T-cell (primary cell): Measurements from ENCODE around the gene ASB4. TPM values are rescaled to one million over a fixed set of nuclear protein-coding genes. Genes with fewer than 3 reads are reported as not detected.
A peak's percentile ranks its signal among the peaks of the same experiment; 100 is the strongest.
"Not testable (repeated sequence)": the region's sequence is repeated elsewhere in the genome, so short reads cannot be mapped to it uniquely, and the experiment has no call there.

Experiments
- ATAC-seq, 4 experiments: fragments of 200-7000 bp in 3 of 4; fragments of 150-1000 bp in 1 of 4; cut with Tn5 transposase; replicated peaks in 1 of 4; 1 replicate in 3 of 4; 2 replicates in 1 of 4; pipeline ENCODE4 v1.10.0; 2021; ENCODE audit warnings: moderate library complexity in 3 of 4, mild to moderate bottlenecking in 2 of 4, moderate number of reproducible peaks in 1 of 4
- CTCF ChIA-PET, 2 donors: fragments of 300-600 bp; sonication (Branson Sonifier 250); formaldehyde crosslinking; loops; one replicate each; lab custom pipeline; 2022; ENCODE audit warnings: antibody characterized with exemption in 2 of 2; lab: Charles Lee
- POLR2A ChIA-PET, 2 donors: fragments of 300-600 bp; sonication (Branson Sonifier 250); formaldehyde crosslinking; loops; one replicate each; lab custom pipeline; 2022; ENCODE audit warnings: antibody characterized with exemption in 2 of 2; lab: Charles Lee
- DNase-seq, 35 experiments: peaks; one replicate each; pipeline versions ENCODE4 v3.0.0 to v3.0.0-alpha.2; 2013 to 2023
- H3K27ac ChIP-seq: one replicate; pipeline ENCODE4 v1.5.1; 2013; ENCODE audit warnings: low read length
- H3K27me3 ChIP-seq, 2 experiments: replicated peaks in 1 of 2; 1 replicate in 1 of 2; 2 replicates in 1 of 2; pipeline versions ENCODE4 v1.6.1 to v1.7.0; 2013; ENCODE audit warnings: low read length in 1 of 2, mixed read lengths in 1 of 2; ENCODE audit not compliant: control insufficient read depth in 2 of 2, insufficient read depth in 2 of 2; ENCODE audit errors: extremely low read depth in 1 of 2
- H3K36me3 ChIP-seq, 2 donors: 1 replicate in 1 of 2; 2 replicates in 1 of 2; pipeline versions ENCODE4 v1.6.1 to v1.7.0; 2013; ENCODE audit warnings: low read length in 1 of 2; ENCODE audit not compliant: control insufficient read depth in 2 of 2, insufficient read depth in 1 of 2; ENCODE audit errors: extremely low read depth in 1 of 2
- H3K4me1 ChIP-seq, 2 experiments: 1 replicate in 1 of 2; 2 replicates in 1 of 2; pipeline versions ENCODE4 v1.6.1 to v1.7.0; 2013; ENCODE audit warnings: low read length in 2 of 2, mixed read lengths in 1 of 2; ENCODE audit not compliant: insufficient read depth in 2 of 2, control insufficient read depth in 1 of 2; ENCODE audit errors: extremely low read depth in 1 of 2
- H3K4me3 ChIP-seq, 2 donors: 1 replicate in 1 of 2; 2 replicates in 1 of 2; pipeline versions ENCODE4 v1.5.1 to v1.7.0; 2013; ENCODE audit warnings: mild to moderate bottlenecking in 2 of 2, low read length in 1 of 2, moderate library complexity in 1 of 2; ENCODE audit not compliant: control insufficient read depth in 1 of 2; ENCODE audit errors: extremely low read depth in 1 of 2
- H3K9me3 ChIP-seq: 2 replicates; pipeline ENCODE4 v1.7.0; 2013
- H3K27ac Mint-ChIP-seq, 2 donors: one replicate each; pipeline ENCODE4 v1.8.0; 2020 to 2021; ENCODE audit warnings: mild to moderate bottlenecking in 2 of 2, mixed read lengths in 2 of 2
- H3K27me3 Mint-ChIP-seq, 2 donors: one replicate each; pipeline ENCODE4 v1.8.0; 2021 to 2022; ENCODE audit warnings: mixed read lengths in 2 of 2
- H3K36me3 Mint-ChIP-seq: one replicate; pipeline ENCODE4 v1.8.0; 2021; ENCODE audit warnings: mixed read lengths
- H3K4me1 Mint-ChIP-seq, 3 donors: one replicate each; pipeline ENCODE4 v1.8.0; 2020 to 2022; ENCODE audit warnings: mixed read lengths in 3 of 3, mild to moderate bottlenecking in 1 of 3
- H3K4me3 Mint-ChIP-seq, 3 donors: one replicate each; pipeline ENCODE4 v1.8.0; 2020 to 2022; ENCODE audit warnings: mild to moderate bottlenecking in 3 of 3, mixed read lengths in 3 of 3, moderate library complexity in 3 of 3
- H3K9me3 Mint-ChIP-seq, 3 donors: one replicate each; pipeline ENCODE4 v1.8.0; 2020 to 2022; ENCODE audit warnings: mixed read lengths in 3 of 3
- WGBS: methylation state at CpG from one replicate; pipeline ENCODE4 v1.1.5; 2013; ENCODE audit warnings: missing lambda C conversion rate; ENCODE audit not compliant: insufficient coverage; 5-methylcytosine and 5-hydroxymethylcytosine counted together
- total RNA-seq, 35 experiments: library from RNA in 6 of 35; stranded (reverse) in 6 of 35; fragments of 120-200 nt in 1 of 35; gene quantifications; one replicate each; pipeline versions ENCODE4 v1.2.1 to v1.2.4 and lab custom pipeline; 2013 to 2026

Gene ASB4
- total RNA-seq, 5 donors from 2014 or later (not counting 1 experiment from before 2014, with no cell fraction given), result 0.09 TPM; not detected in 4

- H3K4me3 Mint-ChIP-seq, result no peak overlapping the region
- Histone ChIP-seq H3K4me3 (no peak overlapping the region), H3K9me3 (no peaks in the 10 kb centered on the region), H3K4me1 (peaks cover 0 to 2% of the 10 kb centered on the region in 2 experiments), H3K27me3 (peaks cover 0 to 3% of the 10 kb centered on the region in 2 experiments), H3K27ac (no peak overlapping the region), H3K36me3 (no peaks in the 10 kb centered on the region)
- H3K27ac Mint-ChIP-seq, result no peak overlapping the region
- POLR2A ChIA-PET, result no interaction called here
- H3K4me1 Mint-ChIP-seq, result peaks cover 13 to 19% (median 13%) of the 10 kb centered on the region in 3 donors
- DNase-seq (no peak), ATAC-seq (no peak)
- peaks cover 0 to 9% of the 10 kb centered on the region in 2 donors for H3K27me3 Mint-ChIP-seq
- H3K9me3 Mint-ChIP-seq, result no peaks in the 10 kb centered on the region
- no peaks in the 10 kb centered on the region for H3K36me3 Mint-ChIP-seq
- no CpG with 5 or more reads among the region's 1 CpG for WGBS
- CTCF ChIA-PET, result interaction anchor here in 1 of 2 donors (1.8 kb wide), 1 partner anchor 9 kb away, joined by 6 read pairs; no protein-coding TSS in a partner anchor
Observed at GRCh38 chr7:95502403-95502802, 16.7 kb downstream of the ASB4 start.

- peaks cover 0 to 3% of the 10 kb centered on the region in 2 experiments for H3K27me3 ChIP-seq
- DNase-seq (no peak), ATAC-seq (no peak)
- Mint-ChIP-seq H3K9me3 (no peaks in the 10 kb centered on the region), H3K4me1 (peaks cover 13 to 19% (median 13%) of the 10 kb centered on the region in 3 donors), H3K27me3 (peaks cover 0 to 9% of the 10 kb centered on the region in 2 donors), H3K36me3 (no peaks in the 10 kb centered on the region), H3K27ac (no peak overlapping the region), H3K4me3 (no peak overlapping the region)
- no peaks in the 10 kb centered on the region for H3K36me3 ChIP-seq
- 100% methylated on average over 1 of the region's 6 CpGs for WGBS
- H3K27ac ChIP-seq, result no peak overlapping the region
- H3K4me3 ChIP-seq, result no peak overlapping the region
- no peaks in the 10 kb centered on the region for H3K9me3 ChIP-seq
- ChIA-PET CTCF (interaction anchor here in 1 of 2 donors (1.8 kb wide), 1 partner anchor 8 kb away, joined by 6 read pairs; no protein-coding TSS in a partner anchor), POLR2A (no interaction called here)
- H3K4me1 ChIP-seq, result peaks cover 0 to 2% of the 10 kb centered on the region in 2 experiments
Observed at GRCh38 chr7:95503271-95504131, 17.8 kb downstream of the ASB4 start.

- H3K4me3 Mint-ChIP-seq, H3K27me3 ChIP-seq, H3K9me3 ChIP-seq, H3K27ac Mint-ChIP-seq, H3K36me3 Mint-ChIP-seq, POLR2A ChIA-PET, CTCF ChIA-PET, H3K36me3 ChIP-seq, H3K4me3 ChIP-seq, DNase-seq, H3K27me3 Mint-ChIP-seq, H3K27ac ChIP-seq, H3K9me3 Mint-ChIP-seq, ATAC-seq, H3K4me1 ChIP-seq: not testable (repeated sequence)
- H3K4me1 Mint-ChIP-seq, result peaks cover 10 to 18% (median 13%) of the 10 kb centered on the region in 3 donors
- no CpG with 5 or more reads among the region's 7 CpGs for WGBS
Observed at GRCh38 chr7:95504132-95504588, 18.4 kb downstream of the ASB4 start.

- Histone ChIP-seq H3K27me3 (no peaks in the 10 kb centered on the region), H3K36me3 (no peaks in the 10 kb centered on the region), H3K27ac (no peak overlapping the region), H3K4me3 (no peak overlapping the region), H3K9me3 (no peaks in the 10 kb centered on the region), H3K4me1 (no peaks in the 10 kb centered on the region)
- Mint-ChIP-seq H3K4me3 (no peak overlapping the region), H3K4me1 (peaks cover 0 to 3% (median 2%) of the 10 kb centered on the region in 3 donors), H3K27ac (no peak overlapping the region), H3K36me3 (no peaks in the 10 kb centered on the region), H3K9me3 (no peaks in the 10 kb centered on the region), H3K27me3 (no peaks in the 10 kb centered on the region)
- CTCF ChIA-PET, result interaction anchor here (0.7 to 1.6 kb wide), 2 partner anchors 182 to 363 kb away, joined by 3 to 5 read pairs; no protein-coding TSS in a partner anchor
- DNase-seq (no peak), ATAC-seq (no peak)
- WGBS, result 57% methylated on average over 2 of the region's 2 CpGs
- POLR2A ChIA-PET, result no interaction called here
Observed at GRCh38 chr7:95508780-95509179, 23.0 kb downstream of the ASB4 start.

- ATAC-seq (no peak), DNase-seq (peak in 1 of 35 experiments; percentile 27)
- Mint-ChIP-seq H3K4me1 (peaks cover 0 to 3% (median 2%) of the 10 kb centered on the region in 3 donors), H3K36me3 (no peaks in the 10 kb centered on the region), H3K27me3 (no peaks in the 10 kb centered on the region), H3K4me3 (no peak overlapping the region), H3K27ac (no peak overlapping the region), H3K9me3 (no peaks in the 10 kb centered on the region)
- Histone ChIP-seq H3K4me3 (no peak overlapping the region), H3K4me1 (no peaks in the 10 kb centered on the region), H3K27ac (no peak overlapping the region), H3K27me3 (no peaks in the 10 kb centered on the region), H3K9me3 (no peaks in the 10 kb centered on the region), H3K36me3 (no peaks in the 10 kb centered on the region)
- WGBS, result no CpG with 5 or more reads among the region's 5 CpGs
- POLR2A ChIA-PET, result no interaction called here
- CTCF ChIA-PET, result interaction anchor here (0.7 to 1.6 kb wide), 4 partner anchors 32 to 362 kb away, joined by 3 to 5 read pairs (median 4); no protein-coding TSS in a partner anchor
Observed at GRCh38 chr7:95509199-95509598, 23.5 kb downstream of the ASB4 start.

- no peaks in the 10 kb centered on the region for H3K9me3 Mint-ChIP-seq
- ATAC-seq (peak in 3 of 4 experiments; percentile 26 to 46 (median 37)), DNase-seq (peak in 25 of 35 experiments; percentile 2 to 62 (median 19))
- Histone ChIP-seq H3K27me3 (peaks cover 0 to 7% of the 10 kb centered on the region in 2 experiments), H3K36me3 (no peaks in the 10 kb centered on the region), H3K4me1 (no peaks in the 10 kb centered on the region), H3K27ac (no peak overlapping the region), H3K9me3 (no peaks in the 10 kb centered on the region), H3K4me3 (no peak overlapping the region)
- ChIA-PET POLR2A (interaction anchor here in 1 of 2 donors (0.7 kb wide), 1 partner anchor 1141 kb away, joined by 3 read pairs; no protein-coding TSS in a partner anchor), CTCF (interaction anchor here (0.6 to 2.1 kb wide), 21 partner anchors 9 to 1516 kb away, joined by 3 to 7 read pairs (median 4); no protein-coding TSS in a partner anchor)
- peaks cover 6 to 7% of the 10 kb centered on the region in 2 donors for H3K27me3 Mint-ChIP-seq
- no peak overlapping the region for H3K4me3 Mint-ChIP-seq
- no peaks in the 10 kb centered on the region for H3K36me3 Mint-ChIP-seq
- peaks cover 0 to 3% (median 2%) of the 10 kb centered on the region in 3 donors for H3K4me1 Mint-ChIP-seq
- 0% methylated on average over 2 of the region's 6 CpGs for WGBS
- H3K27ac Mint-ChIP-seq, result no peak overlapping the region
Observed at GRCh38 chr7:95511716-95512260, 26.0 kb downstream of the ASB4 start.
